ENCODE measurements around the gene CRYGS.

GRCh38 chr3:186489507-186489906, 54.7 kb downstream of the CRYGS start:
- TF ChIP-seq, protein P1, sequence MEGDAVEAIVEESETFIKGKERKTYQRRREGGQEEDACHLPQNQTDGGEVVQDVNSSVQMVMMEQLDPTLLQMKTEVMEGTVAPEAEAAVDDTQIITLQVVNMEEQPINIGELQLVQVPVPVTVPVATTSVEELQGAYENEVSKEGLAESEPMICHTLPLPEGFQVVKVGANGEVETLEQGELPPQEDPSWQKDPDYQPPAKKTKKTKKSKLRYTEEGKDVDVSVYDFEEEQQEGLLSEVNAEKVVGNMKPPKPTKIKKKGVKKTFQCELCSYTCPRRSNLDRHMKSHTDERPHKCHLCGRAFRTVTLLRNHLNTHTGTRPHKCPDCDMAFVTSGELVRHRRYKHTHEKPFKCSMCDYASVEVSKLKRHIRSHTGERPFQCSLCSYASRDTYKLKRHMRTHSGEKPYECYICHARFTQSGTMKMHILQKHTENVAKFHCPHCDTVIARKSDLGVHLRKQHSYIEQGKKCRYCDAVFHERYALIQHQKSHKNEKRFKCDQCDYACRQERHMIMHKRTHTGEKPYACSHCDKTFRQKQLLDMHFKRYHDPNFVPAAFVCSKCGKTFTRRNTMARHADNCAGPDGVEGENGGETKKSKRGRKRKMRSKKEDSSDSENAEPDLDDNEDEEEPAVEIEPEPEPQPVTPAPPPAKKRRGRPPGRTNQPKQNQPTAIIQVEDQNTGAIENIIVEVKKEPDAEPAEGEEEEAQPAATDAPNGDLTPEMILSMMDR (IDR thresholded peaks at IDR 0.05) = no peak
- TF ChIP-seq ZFX (IDR thresholded peaks at IDR 0.05; ENCODE audit: borderline replicate concordance) = no peak
